NB4 (cell line): ENCODE data around the gene LGALS1.

Source experiments
- DNase-seq: peaks from one replicate; pipeline ENCODE4 v3.0.0; 2010; ENCODE audit warnings: low read depth
- H3K4me3 ChIP-seq: one replicate; pipeline ENCODE4 v1.5.1; 2011; ENCODE audit warnings: mild to moderate bottlenecking, low read depth, low read length, moderate library complexity
- CTCF ChIP-seq: IDR thresholded peaks from one replicate; pipeline ENCODE4 v1.5.1; 2012; ENCODE audit warnings: low read depth, low read length
- MAX ChIP-seq: IDR thresholded peaks from 2 replicates; pipeline ENCODE4 v1.6.1; 2011; ENCODE audit warnings: low read depth, low read length
- MYC ChIP-seq: IDR thresholded peaks from 2 replicates; pipeline ENCODE4 v1.6.1; 2011; ENCODE audit warnings: low read depth, low read length
- POLR2A ChIP-seq: IDR thresholded peaks from 2 replicates; pipeline ENCODE4 v1.6.1; 2011; ENCODE audit warnings: mild to moderate bottlenecking; ENCODE audit not compliant: insufficient read length; ENCODE audit errors: extremely low read depth

The LGALS1 gene

GRCh38 chr22:37627545-37627944 lies 47.9 kb upstream of the LGALS1 start:
- TF ChIP-seq CTCF (no peak), MYC (no peak), MAX (no peak), POLR2A (no peak)
- no peak overlapping the region for H3K4me3 ChIP-seq
- no peak for DNase-seq

GRCh38 chr22:37628830-37629229 lies 46.6 kb upstream of the LGALS1 start:
- no peak for TF ChIP-seq CTCF
- no peak for TF ChIP-seq MAX
- TF ChIP-seq MYC = no peak
- no peak for TF ChIP-seq POLR2A
- no peak overlapping the region for H3K4me3 ChIP-seq
- DNase-seq = no peak

- TF ChIP-seq POLR2A (no peak), MAX (no peak), MYC (no peak), CTCF (no peak)
- DNase-seq = no peak
- no peak overlapping the region for H3K4me3 ChIP-seq
Measured at GRCh38 chr22:37629928-37630327, 45.5 kb upstream of the LGALS1 start.

GRCh38 chr22:37630839-37631435 lies 44.5 kb upstream of the LGALS1 start:
- no peak for TF ChIP-seq MYC
- no peak for TF ChIP-seq CTCF
- DNase-seq = peak; percentile 33
- H3K4me3 ChIP-seq = no peak overlapping the region

GRCh38 chr22:37631448-37632173 lies 43.8 kb upstream of the LGALS1 start:
- no peak for DNase-seq
- TF ChIP-seq MYC (no peak), POLR2A (no peak), MAX (no peak), CTCF (no peak)
- H3K4me3 ChIP-seq = no peak overlapping the region
